ENCODE results near the gene FSHB.
"Not testable (repeated sequence)": the region's sequence is repeated elsewhere in the genome, so short reads cannot be mapped to it uniquely, and the experiment has no call there.

The FSHB gene

DNA sequence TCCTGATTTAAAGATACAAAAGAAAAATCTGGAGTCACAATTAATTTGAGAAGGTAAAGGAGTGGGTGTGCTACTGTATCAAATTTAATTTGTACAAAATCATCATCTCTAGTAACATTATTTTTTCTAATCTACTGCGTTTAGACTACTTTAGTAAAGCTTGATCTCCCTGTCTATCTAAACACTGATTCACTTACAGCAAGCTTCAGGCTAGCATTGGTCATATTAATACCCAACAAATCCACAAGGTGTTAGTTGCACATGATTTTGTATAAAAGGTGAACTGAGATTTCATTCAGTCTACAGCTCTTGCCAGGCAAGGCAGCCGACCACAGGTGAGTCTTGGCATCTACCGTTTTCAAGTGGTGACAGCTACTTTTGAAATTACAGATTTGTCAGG lies at the start of gene FSHB:
TSS of gene FSHB (plus strand) at position 301 of the 400 bp plus-strand sequence. CDS start 889 bp downstream, outside the sequence.
- DNase-seq (ENCODE audit: low read depth), result no peak

DNA sequence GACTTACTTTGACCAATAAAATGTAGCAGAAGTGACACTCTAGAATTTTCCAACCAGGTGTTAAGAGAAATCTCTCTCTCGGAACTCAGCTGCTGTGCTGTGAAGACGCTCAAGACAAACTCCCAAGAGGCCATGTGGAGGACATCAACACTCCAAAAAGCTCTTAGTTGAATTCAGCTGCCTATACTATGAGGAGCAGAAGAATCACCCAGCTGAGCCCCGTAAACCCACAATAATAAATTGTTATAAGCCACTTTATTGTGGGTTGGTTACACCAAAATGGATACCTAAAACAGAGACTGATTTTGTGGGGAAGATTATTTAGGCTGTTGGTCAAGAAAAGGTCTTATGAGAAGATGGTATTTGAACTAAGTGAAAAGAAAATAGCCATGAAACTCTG lies 44.1 kb upstream of the FSHB start:
- no peak for DNase-seq (ENCODE audit: low read depth)

DNA sequence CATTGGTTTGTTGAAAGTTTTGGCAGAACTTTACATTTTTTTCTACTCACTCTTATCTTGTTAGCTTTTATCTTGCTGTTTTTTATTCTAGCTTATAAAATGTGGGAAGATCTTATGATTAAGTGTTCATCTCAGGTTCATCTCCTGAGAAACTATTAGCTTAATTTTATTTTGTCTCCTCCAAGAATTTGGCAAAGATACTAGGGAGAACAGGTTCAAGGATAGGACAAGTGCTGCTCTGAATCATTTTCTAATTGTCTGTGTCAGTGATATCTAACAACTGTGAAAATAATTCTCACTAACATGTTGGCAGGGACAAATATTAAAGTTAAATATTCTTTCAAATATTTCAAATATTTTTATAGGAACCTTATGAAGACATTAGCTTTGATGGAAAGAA lies 38.2 kb upstream of the FSHB start:
- DNase-seq (ENCODE audit: low read depth), result no peak

DNA sequence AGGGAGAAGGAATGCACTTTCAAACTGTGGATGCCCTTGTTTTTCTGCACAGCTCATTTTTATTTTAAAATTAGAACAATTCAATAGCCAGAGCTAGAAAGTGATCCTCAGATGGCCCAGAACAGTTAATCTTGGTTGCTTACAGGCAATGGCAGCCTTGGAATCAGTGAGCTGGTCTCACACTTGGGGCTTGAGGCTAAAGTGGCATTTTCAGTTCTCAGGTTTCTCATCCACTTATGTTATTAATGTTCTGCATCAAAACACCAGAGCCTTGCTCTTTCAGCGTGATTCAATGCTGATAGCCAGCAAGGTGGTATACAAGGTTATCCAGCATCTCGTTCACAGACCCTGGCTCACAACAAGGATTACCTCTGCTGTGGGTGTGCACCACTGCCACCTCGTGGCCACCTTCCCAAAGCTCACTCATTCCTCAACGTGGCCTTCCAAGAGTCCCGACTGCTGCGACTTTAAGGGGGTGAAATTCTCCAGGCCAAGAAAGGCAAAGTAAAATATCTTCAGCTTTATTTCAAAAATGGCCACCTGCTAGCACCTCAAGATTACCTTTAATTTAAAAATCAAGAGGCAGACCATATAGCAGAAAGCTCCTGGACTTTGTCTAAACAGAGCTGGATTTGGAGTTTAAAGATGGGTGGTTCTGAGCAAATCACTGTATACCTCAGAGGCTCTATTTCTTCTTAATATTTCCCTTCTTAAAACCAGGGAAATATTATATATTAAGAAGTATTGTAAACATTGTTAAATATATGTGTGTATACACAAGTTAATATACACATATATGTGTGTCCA lies 34.2 kb upstream of the FSHB start:
- peak; percentile 2 for DNase-seq (ENCODE audit: low read depth)

DNA sequence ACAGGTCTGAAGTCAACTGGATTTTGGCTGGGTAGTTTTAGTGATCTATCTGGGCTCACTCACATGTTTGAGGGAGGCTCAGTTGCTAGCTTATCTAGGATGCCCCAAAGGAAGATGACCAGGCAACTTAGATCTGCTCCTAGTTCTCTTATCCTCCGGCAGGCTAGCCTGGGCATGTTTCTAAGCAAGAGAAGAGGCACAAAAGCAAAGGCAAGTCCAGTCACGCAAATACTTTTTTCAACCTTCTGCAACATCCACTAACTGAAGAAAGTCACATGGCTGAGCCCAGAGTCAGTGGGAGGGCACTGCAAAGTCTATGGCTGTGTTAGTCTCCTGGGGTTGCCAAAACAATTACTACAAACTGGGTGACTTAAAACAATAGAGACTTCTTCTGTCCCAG lies 32.9 kb upstream of the FSHB start:
- DNase-seq (ENCODE audit: low read depth), result no peak

DNA sequence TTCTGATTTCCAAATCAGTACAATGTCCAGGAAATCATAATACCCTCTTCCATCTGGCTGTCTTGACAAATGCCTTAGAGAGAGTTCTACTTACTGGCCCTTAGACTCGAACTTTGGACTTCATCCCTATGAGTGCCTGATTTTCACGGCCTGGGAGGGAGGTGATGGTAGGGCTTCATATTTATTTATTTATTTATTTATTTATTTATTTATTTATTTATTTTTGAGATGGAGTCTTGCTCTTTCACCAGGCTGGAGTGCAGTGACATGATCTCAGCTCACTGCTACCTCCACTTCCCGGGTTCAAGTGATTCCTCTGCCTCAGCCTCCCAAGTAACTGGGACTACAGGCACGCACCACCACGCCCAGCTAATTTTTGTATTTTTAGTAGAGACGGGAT lies 27.8 kb upstream of the FSHB start:
- DNase-seq (ENCODE audit: low read depth), result not testable (repeated sequence)

DNA sequence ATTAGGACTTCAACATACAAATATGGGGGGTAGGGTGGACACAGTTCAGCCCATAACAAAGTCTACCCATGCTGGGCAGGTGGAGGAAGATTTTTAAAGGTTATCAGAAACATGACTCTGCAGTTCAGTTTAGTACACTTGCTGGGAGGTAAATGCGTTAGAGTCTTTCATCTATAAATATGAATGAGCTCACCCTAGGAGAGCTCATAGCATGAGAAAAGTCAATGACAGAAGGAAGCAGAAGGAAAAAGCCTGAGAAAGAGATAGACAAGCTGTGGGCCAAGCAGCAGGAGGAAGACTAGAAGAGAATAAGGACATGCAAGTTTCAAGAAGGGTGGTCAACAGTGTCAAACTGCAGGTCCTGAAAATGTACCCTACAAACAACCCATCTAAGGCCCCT lies 27.0 kb upstream of the FSHB start:
- no peak for DNase-seq (ENCODE audit: low read depth)

DNA sequence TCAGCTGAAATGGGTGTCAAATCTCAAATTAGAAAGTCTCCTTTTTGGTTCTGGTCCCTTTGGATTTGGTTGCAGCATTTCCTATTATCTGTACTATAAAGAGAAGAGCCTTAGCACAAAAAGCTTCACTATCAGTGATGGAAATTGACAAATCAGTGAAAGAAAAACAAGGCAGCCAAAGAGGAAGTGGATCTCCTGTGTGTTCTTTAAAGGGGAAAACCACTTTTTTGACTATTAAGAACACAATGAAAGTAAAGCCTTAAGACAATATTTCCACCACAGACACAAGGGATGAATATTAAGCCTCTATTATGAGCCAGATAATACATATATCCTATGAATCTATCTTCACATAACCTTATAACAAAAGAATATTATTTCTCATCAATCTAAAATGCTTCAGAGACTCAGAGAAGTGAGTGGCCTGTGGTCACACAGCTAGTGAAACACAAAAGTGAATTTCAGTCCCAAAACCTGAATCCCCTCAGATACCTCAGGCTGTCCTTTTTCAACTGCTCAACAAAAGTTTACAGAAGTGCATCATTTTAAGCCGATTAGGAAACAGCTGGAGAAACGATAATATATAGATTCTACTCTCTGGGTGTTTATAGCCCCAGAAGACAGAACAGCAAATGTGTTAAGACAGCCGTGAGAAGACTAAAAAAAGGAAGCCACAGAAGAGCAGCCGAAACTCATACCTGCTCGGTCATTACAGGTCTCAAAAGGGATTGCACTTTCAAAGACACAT lies 24.4 kb upstream of the FSHB start:
- DNase-seq (ENCODE audit: low read depth), result no peak

DNA sequence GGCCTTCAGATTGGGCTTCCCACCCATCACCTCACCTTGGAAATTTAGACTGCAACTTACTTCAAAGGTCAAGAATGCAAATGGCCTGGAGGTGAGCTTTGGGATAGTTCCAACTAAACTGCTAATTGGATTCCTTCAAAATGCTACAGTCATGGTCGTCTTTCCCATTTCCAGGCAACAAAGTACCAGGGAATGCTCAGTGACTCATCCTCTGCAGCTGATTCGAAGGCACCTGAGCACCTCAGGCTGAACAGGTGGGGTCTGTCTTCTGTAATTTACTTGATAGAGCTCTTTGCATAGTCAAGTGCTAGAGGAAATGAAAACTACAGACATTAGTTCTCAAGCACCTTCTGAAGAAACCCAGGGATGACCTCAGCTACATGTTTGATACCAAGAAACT lies 20.5 kb upstream of the FSHB start:
- DNase-seq (ENCODE audit: low read depth), result no peak

DNA sequence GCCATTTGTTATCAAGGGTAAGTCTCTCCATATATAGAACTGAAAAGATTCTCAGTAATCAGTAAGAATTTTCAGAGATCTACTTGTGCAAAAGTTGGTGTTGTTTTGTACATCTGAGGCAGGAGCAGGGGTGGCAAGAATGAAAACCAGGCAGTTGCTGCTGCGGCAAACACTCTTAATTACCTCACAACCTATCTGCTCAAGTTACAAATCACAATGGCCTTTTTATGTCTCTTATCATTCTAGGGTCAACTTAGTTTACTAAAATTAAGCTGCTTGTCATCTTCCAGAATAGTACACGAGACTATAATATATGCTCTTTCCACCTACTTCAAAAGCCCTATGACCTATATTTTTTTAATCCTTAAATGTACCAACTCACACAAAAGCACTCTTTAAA lies 14.3 kb upstream of the FSHB start:
- no peak for DNase-seq (ENCODE audit: low read depth)

DNA sequence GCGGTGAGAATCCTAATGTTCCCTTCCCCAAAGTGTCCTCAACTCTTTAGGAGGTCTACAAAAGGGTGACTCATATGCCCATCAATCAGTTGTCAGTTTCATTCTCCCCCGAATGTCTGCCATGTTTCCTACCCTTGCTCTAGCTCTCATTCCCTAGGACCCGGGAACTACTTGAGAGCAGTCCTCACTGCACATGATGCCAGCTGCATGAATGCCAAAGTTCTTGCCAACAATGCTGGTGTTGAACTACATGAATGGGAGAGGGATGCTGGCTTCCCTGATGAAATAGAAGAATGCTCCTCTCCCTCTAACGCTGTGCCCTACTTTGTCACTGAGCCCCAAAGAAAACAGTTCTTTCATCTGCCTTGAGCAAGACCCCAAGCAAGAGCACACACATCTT lies 12.5 kb upstream of the FSHB start:
- DNase-seq (ENCODE audit: low read depth), result no peak

DNA sequence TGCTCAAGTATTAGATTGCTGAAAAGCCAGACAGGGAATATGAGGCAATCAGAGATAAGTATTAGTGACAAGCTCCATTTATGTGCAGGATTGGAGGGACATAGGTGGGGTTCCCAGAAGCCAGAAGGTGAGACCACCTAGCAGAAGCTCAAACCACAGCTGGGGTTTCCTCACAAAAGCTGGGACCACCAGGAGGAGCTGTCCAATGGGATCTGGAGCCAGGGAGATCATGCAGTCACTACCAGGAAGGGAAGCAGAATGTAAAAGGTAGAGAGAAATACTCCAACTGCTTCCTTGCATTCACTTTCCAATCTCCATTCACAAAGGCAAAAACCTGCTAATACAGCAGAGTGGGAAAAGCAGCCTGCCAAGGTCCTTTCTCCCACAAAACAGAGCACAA lies 5.2 kb upstream of the FSHB start:
- DNase-seq (ENCODE audit: low read depth), result no peak

DNA sequence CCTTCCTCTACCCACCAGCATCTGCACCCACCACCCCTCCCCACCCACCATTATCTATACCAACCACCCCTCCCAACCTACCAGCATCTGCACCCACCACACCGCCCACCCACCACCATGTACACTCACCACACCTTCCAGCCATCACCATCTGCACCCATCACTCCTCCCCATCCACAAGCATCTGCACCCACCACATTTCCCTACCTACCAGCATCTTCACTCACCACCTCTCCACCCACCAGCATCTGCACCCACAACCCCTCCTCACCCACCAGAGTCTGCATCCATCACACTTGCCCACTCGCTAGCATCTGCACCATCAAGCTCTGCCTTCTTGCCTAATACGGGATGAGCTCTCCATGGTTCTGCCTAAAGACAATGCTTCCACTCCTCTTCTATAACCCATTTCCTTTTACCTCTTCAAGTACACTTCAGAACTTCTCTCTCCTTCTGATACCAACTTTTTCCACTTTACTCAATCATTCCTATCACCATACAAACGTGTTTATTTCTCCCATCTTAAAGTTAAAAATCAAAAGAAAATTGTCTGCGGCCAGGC lies 2.4 kb upstream of the FSHB start:
- DNase-seq (ENCODE audit: low read depth), result no peak

DNA sequence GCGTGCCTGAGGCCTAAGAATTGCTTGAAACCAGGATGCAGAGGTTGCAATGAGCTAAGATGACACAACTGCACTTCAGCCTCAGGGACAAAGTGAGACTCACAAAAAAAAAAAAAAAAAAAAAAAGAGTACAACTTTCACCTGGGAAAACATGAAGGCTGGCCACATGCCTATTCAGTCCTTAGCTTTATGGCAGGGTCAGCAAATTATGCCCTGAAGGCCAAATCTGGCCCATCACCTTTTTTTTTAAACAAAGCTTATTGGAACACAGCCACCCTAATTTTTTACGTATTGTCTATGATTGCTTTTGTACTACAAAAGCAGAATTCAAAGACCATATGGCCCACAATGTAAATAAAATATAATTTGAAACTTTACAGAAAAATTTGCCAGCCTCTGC lies 8.2 kb downstream of the FSHB start:
- DNase-seq (ENCODE audit: low read depth), result no peak

DNA sequence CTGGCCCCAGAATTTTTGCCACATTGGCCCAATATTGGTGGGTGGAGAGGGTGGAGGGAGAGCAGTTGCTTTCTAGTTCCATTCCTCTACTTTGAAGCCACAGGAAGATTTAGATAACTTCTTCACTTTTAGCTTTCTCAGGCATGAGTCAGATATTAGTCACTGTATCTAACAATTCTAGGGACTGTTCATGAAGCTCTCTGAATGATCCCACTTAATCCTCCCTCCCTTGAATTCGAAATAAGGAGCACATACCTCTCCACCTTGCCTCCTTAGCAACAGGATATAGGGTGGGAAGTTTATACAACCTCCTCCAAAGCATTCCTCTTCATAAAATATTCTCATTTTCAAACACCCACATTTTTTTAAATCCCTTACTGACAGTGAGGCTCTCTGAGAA lies 13.5 kb downstream of the FSHB start:
- no peak for DNase-seq (ENCODE audit: low read depth)

DNA sequence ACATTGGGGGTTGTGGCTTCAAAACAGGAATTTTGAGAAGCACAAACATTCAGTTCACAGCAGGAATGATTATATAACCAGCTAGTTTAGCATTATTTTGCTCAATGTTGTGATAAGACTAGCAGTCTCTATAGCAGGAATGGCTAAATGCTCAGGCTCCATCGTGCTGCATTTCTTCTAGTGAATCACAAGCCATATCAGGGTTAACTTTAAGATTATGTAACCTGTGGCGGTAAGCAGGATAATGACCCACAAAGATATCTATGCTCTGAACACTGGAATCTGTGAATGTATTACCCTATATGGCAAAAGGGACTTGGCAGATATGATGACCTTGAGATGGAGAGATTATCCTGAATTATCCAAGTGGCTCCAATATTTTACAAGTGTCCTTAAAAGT lies 14.8 kb downstream of the FSHB start:
- DNase-seq (ENCODE audit: low read depth), result no peak

DNA sequence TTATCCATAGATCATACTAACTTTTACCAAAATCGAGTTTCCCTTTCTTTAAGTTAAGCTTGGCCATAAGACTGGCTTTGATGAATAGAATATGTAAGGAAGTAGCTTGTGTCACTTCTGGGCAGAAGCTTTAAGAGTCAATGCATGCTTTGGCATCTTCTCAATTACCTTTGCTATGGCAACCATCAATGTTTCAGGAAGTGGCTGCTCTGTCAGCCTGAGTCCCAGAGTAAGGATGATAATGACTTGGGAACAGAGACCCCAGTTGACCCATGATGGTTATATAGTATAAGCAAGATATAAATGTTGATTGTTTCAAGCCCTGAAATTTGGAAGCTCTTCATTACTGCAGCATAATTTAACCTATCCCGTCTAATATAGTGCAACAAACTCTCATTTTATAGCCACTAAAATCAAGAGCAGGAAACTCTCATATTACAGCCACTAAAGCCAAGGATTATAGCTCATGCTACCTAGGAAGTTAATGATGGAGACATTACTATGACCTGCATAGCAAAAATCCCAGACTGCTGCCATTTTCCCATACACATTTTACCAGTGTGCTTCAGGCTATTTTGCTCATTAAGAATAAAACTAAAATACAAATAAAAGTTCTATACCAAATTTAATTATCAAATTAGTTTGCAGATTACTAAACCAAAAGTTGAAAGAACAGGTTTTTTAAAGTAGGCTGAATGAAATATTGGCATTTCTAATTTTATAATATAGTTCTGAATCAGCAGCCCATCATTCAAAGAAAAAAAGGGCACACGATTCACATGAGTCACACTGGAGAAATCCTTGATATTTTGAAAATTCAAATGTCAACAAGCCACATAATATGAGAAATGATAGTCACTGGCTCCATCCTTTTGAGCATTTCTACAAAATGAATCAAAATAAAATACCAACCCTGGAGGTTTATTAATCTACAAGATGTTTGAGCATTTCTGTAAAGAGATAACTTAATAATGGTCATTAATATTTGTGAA lies 23.8 kb downstream of the FSHB start:
- no peak for DNase-seq (ENCODE audit: low read depth)

DNA sequence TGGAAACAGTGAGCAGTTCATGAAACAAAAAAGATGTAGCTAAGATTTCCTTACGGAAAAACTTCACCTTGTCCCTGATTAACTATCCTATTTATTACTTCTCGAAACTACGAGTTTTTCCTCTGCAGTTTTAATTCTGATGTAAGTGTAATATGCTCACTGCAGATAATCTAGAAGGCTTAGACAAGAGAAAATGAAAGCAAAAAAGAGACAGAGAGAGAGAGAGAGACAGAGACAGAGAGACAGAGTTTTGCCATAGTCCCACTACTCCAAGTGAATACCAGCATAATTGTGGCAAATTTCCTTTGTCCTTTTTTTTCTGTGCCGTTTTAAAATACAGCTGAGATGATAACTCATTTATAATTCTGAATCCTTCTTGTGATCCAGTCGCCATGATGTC lies 24.8 kb downstream of the FSHB start:
- DNase-seq (ENCODE audit: low read depth), result no peak

DNA sequence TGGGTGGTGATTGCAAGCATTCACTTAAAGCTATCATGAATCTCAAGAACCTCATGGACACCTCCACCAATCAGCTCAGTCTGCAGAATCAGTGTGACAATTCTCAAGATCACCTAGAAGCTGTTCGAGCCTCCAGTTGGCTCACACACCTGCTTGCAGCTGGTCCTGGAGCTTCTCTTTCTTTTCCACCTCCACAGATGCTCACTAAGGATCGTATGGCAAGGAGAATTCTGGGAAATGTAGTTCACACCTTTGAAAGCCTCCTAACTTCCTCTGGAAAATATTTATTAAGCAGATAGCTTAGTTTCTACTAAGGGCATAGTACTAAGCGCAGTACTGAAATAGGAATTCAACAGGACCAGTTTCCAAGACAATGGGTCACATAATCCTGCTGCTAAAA lies 26.2 kb downstream of the FSHB start:
- no peak for DNase-seq (ENCODE audit: low read depth)

DNA sequence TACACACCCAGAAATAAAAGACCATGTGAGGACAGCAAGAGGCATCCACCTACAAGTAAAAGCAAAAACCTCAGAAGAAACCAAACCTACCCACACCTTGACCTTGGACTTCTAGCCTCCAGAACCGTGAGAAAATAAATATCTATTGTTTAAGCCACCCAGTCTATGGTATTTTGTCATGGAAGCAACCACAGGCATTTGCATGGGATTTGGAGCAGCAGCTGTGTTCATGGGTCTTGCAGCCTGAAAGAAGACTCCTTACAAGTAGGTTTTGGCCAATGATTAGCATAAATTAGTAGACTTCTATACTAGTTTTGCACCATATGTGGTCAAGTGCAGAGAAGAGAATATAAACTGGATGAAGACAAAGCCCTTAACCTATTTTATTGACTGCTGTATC lies 27.9 kb downstream of the FSHB start:
- no peak for DNase-seq (ENCODE audit: low read depth)

DNA sequence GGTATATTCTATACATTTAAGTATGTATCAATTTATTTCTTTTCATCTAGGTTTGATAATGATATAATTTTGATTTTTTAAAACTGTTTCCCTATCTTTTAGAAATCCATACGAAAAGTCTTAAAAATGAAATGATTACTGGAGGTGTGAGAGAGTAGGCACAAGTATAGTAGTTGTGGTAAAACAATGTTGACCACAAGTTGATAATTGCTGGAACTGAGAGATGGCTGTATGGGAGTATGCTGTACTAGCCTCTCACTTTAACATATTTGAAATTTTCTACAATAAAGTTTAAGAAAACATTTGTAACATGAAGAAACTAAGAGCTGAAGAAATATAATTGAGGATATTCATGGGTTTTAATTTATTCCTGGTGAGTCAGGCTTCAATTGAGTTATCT lies 30.0 kb downstream of the FSHB start:
- DNase-seq (ENCODE audit: low read depth), result no peak

DNA sequence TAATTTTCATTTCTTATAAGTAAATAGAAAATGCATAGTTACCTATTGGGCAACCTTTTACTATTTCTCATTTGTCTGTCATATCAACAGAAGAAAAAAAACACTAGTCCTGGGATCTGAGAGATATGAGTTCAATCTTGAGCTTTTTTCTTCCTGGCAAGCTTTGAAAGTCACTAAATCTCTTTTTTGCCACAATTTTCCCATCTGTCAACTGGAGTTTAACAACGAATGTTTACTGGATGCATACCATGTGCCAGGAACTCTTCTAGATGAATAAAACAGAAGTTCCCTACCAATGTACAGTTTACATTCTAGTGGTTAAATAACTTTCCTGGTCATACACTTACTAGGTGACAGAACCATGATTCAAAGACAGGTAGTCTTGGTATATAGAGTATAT lies 31.0 kb downstream of the FSHB start:
- DNase-seq (ENCODE audit: low read depth), result no peak
